Esophagus muscularis mucosa (tissue), 4 donors: ENCODE data around the gene CHRNG. TPM values are rescaled to one million over a fixed set of nuclear protein-coding genes. Genes with fewer than 3 reads are reported as not detected.

Source experiments
- DNase-seq: peaks from one replicate; pipeline ENCODE4 v3.0.0-alpha.2; 2017; ENCODE audit errors: extremely low spot score
- H3K27ac ChIP-seq, 4 donors: fragments of 200-600 bp; sonication (generic); replicated peaks in 1 of 4; 1 replicate in 3 of 4; 2 replicates in 1 of 4; pipeline ENCODE4 v1.5.1; 2016 to 2019; ENCODE audit warnings: mild to moderate bottlenecking in 1 of 4
- H3K27me3 ChIP-seq, 4 donors: fragments of 200-600 bp; sonication (generic); one replicate each; pipeline versions ENCODE4 v1.5.1 to v1.6.0; 2016 to 2019
- H3K36me3 ChIP-seq, 4 donors: fragments of 200-600 bp; sonication (generic); one replicate each; pipeline ENCODE4 v1.5.1; 2016 to 2019
- H3K4me1 ChIP-seq, 4 donors: fragments of 200-600 bp; sonication (generic); one replicate each; pipeline ENCODE4 v1.5.1; 2016 to 2019
- H3K4me3 ChIP-seq, 4 donors: fragments of 200-600 bp; sonication (generic); 1 replicate in 2 of 4; 2 replicates in 2 of 4; pipeline ENCODE4 v1.5.1; 2016 to 2019; ENCODE audit warnings: mild to moderate bottlenecking in 4 of 4, moderate library complexity in 1 of 4
- H3K9me3 ChIP-seq, 4 donors: fragments of 200-600 bp; sonication (generic); 1 replicate in 3 of 4; 2 replicates in 1 of 4; pipeline ENCODE4 v1.5.1; 2016 to 2019
- CTCF ChIP-seq, 3 experiments: fragments of 200-600 bp in 2 of 3; fragments of 450-650 bp in 1 of 3; sonication (generic) in 2 of 3; IDR thresholded peaks; one replicate each; pipeline ENCODE4 v1.5.1; 2017 to 2019; ENCODE audit warnings: antibody characterized with exemption in 3 of 3, mild to moderate bottlenecking in 2 of 3, moderate library complexity in 1 of 3
- EP300 ChIP-seq: sonication (generic); formaldehyde crosslinking; IDR thresholded peaks from one replicate; pipeline ENCODE4 v1.6.1; 2017; ENCODE audit warnings: antibody characterized with exemption
- POLR2A ChIP-seq: fragments of 450-650 bp; IDR thresholded peaks from one replicate; pipeline ENCODE4 v1.6.1; 2017; ENCODE audit warnings: antibody characterized with exemption, moderate library complexity, mild to moderate bottlenecking, low read depth
- POLR2AphosphoS5 ChIP-seq, 2 donors: sonication (generic); formaldehyde crosslinking; IDR thresholded peaks; one replicate each; pipeline ENCODE4 v1.6.1; 2017; ENCODE audit warnings: antibody characterized with exemption in 2 of 2
- WGBS: methylation state at CpG from one replicate; pipeline ENCODE4 v1.1.5; 2018; 5-methylcytosine and 5-hydroxymethylcytosine counted together
- intact Hi-C: fragments of 100-400 bp; cut with DNase I; formaldehyde crosslinking; loops from one replicate; pipeline ENCODE4 v1.15.1; 2023
- total RNA-seq, 4 donors: library from RNA; depleted of rRNA; stranded (reverse); fragments of >200 nt; gene quantifications; one replicate each; pipeline versions ENCODE4 v1.1.0 to v1.2.1, GENCODE V29; 2016

The CHRNG gene
- total RNA-seq, 4 donors from 2014 or later: not detected

- Histone ChIP-seq H3K4me1 (peaks cover 31 to 43% (median 38%) of the 10 kb centered on the region in 4 donors), H3K4me3 (peak overlapping the region; percentile 25 to 43 (median 36)), H3K27ac (no peak overlapping the region), H3K27me3 (peaks cover 6 to 82% (median 44%) of the 10 kb centered on the region in 4 donors), H3K36me3 (no peaks in the 10 kb centered on the region), H3K9me3 (no peaks in the 10 kb centered on the region)
- intact Hi-C loops: loop anchor here (2.0 to 10.0 kb wide), 2 partner anchors 83 to 619 kb away; no protein-coding TSS in a partner anchor
- 2% methylated on average over 12 of the region's 75 CpGs for WGBS
- TF ChIP-seq POLR2AphosphoS5 (IDR thresholded peaks at IDR 0.05) (no peak), POLR2A (no peak), EP300 (no peak), CTCF (IDR thresholded peaks at IDR 0.05) (no peak)
- no peak for DNase-seq
Observed at GRCh38 chr2:232523682-232524597, 15.6 kb upstream of the CHRNG start.

GRCh38 chr2:232524771-232525170, 14.7 kb upstream of the CHRNG start:
- peaks cover 31 to 43% (median 38%) of the 10 kb centered on the region in 4 donors for H3K4me1 ChIP-seq
- H3K4me3 ChIP-seq: no peak overlapping the region
- no peak for DNase-seq
- no peaks in the 10 kb centered on the region for H3K36me3 ChIP-seq
- no peak for TF ChIP-seq EP300
- TF ChIP-seq POLR2A: no peak
- no peak for TF ChIP-seq POLR2AphosphoS5 (IDR thresholded peaks at IDR 0.05)
- TF ChIP-seq CTCF (IDR thresholded peaks at IDR 0.05): no peak
- intact Hi-C loops: loop anchor here (10.0 kb wide), 1 partner anchor 620 kb away; no protein-coding TSS in a partner anchor
- WGBS: 55% methylated on average over 6 of the region's 6 CpGs
- no peaks in the 10 kb centered on the region for H3K9me3 ChIP-seq
- H3K27me3 ChIP-seq: peaks cover 6 to 74% (median 44%) of the 10 kb centered on the region in 4 donors
- H3K27ac ChIP-seq: no peak overlapping the region

DNA sequence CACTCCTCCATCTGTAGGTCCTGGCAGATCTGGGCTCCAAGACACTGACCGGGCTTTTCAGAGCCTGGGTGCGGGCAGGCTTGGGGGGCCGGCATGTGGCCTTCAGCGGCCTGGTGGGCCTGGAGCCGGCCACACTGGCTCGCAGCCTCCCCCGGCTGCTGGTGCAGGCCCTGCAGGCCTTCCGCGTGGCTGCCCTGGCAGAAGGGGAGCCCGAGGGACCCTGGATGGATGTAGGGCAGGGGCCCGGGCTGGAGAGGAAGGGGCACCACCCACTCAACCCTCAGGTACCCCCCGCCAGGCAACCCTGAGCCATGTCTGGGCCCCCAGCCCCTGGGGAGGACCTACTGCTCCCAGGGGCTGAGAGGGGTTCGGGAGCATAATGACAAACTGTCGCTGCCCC, 14.3 kb upstream of the CHRNG start:
- H3K27me3 ChIP-seq: peaks cover 6 to 70% (median 44%) of the 10 kb centered on the region in 4 donors
- intact Hi-C loops: loop anchor here (10.0 kb wide), 1 partner anchor 620 kb away; no protein-coding TSS in a partner anchor
- H3K36me3 ChIP-seq: no peaks in the 10 kb centered on the region
- TF ChIP-seq CTCF (IDR thresholded peaks at IDR 0.05) (no peak), POLR2AphosphoS5 (IDR thresholded peaks at IDR 0.05) (no peak), EP300 (no peak), POLR2A (no peak)
- H3K4me1 ChIP-seq: peaks cover 31 to 43% (median 38%) of the 10 kb centered on the region in 4 donors
- DNase-seq: no peak
- 60% methylated on average over 1 of the region's 14 CpGs for WGBS
- no peaks in the 10 kb centered on the region for H3K9me3 ChIP-seq
- no peak overlapping the region for H3K27ac ChIP-seq
- H3K4me3 ChIP-seq: no peak overlapping the region

DNA sequence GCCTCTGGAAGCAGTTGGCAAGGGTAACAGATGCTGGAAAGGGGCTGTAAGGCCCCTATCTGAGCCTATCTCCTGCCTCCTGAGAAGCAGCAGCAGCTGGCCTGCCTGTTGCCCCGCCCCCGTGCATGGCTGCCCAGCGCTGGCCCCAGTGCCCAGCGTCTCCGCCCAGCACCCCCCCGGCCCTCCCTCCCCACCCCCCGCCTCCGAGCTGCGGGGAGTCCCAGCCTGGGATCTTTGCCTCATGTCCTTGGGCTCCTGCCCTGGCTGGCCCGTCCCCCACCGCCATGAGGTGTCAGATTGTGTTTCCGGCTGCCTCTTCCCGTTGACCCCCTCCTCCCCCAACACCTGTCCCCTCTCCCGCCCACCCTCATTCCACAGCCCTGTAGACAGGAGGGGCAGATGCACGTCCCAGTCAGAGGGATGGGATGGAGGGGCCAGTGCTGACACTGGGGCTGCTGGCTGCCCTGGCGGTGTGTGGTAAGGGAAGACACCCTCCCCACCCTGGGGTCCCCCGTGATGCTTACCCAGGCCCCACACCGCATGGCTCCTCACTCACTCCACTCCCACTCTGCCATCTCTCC, 13.6 kb upstream of the CHRNG start, which contains the start of gene CHRND:
Gene CHRND (plus strand): TSS at position 370 of the 581 bp plus-strand sequence. CDS start 56 bp downstream, at position 426.
- H3K9me3 ChIP-seq: no peaks in the 10 kb centered on the region
- TF ChIP-seq EP300 (no peak), CTCF (IDR thresholded peaks at IDR 0.05) (no peak), POLR2AphosphoS5 (IDR thresholded peaks at IDR 0.05) (no peak)
- no peaks in the 10 kb centered on the region for H3K36me3 ChIP-seq
- peaks cover 6 to 69% (median 44%) of the 10 kb centered on the region in 4 donors for H3K27me3 ChIP-seq
- no peak for DNase-seq
- peaks cover 31 to 43% (median 38%) of the 10 kb centered on the region in 4 donors for H3K4me1 ChIP-seq
- intact Hi-C loops: loop anchor here (10.0 kb wide), 1 partner anchor 621 kb away; no protein-coding TSS in a partner anchor
- H3K27ac ChIP-seq: no peak within 1 kb of the TSS
- H3K4me3 ChIP-seq: no peak within 1 kb of the TSS
- 18% methylated on average over 7 of the region's 18 CpGs for WGBS
